Fibroblast of lung (primary cell): ENCODE data around the gene GSDMA. TPM values are rescaled to one million over a fixed set of nuclear protein-coding genes. Genes with fewer than 3 reads are reported as not detected.

Experiments
- DNase-seq, 2 donors: peaks; one replicate each; pipeline versions ENCODE4 v3.0.0 to v3.0.0-alpha.2; 2010; ENCODE audit warnings: low read depth in 2 of 2
- H2AFZ ChIP-seq: 2 replicates; pipeline ENCODE4 v1.5.1; 2012; ENCODE audit warnings: low read length, control low read depth, inconsistent platforms
- H3K27ac ChIP-seq: 2 replicates; pipeline ENCODE4 v1.5.1; 2011; ENCODE audit warnings: low read length, control low read depth; ENCODE audit not compliant: insufficient read depth
- H3K27me3 ChIP-seq: 2 replicates; pipeline ENCODE4 v1.5.1; 2011; ENCODE audit warnings: mild to moderate bottlenecking, low read length; ENCODE audit not compliant: control insufficient read depth, insufficient read depth
- H3K36me3 ChIP-seq: 2 replicates; pipeline ENCODE4 v1.5.1; 2011; ENCODE audit warnings: low read length; ENCODE audit not compliant: control insufficient read depth, insufficient read depth
- H3K4me1 ChIP-seq: 2 replicates; pipeline ENCODE4 v1.5.1; 2011; ENCODE audit warnings: low read length; ENCODE audit not compliant: control insufficient read depth, insufficient read depth; ENCODE audit errors: extremely low read depth
- H3K4me2 ChIP-seq: 2 replicates; pipeline ENCODE4 v1.5.1; 2011; ENCODE audit warnings: low read length, control low read depth; ENCODE audit not compliant: insufficient read depth; ENCODE audit errors: extremely low read depth
- H3K4me3 ChIP-seq, 4 experiments: fragments of 200-600 bp in 1 of 4; sonication (generic) in 1 of 4; replicated peaks in 1 of 4; 2 replicates each; pipeline ENCODE4 v1.5.1; 2011 to 2016; ENCODE audit warnings: low read length in 4 of 4, low read depth in 3 of 4, mild to moderate bottlenecking in 3 of 4, control low read depth in 2 of 4, inconsistent platforms in 1 of 4, mixed read lengths in 1 of 4; ENCODE audit not compliant: insufficient read depth in 1 of 4; ENCODE audit errors: control extremely low read depth in 1 of 4
- H3K79me2 ChIP-seq: 2 replicates; pipeline ENCODE4 v1.5.1; 2012; ENCODE audit warnings: mild to moderate bottlenecking, low read length, inconsistent platforms; ENCODE audit not compliant: control insufficient read depth, insufficient read depth
- H3K9ac ChIP-seq: 2 replicates; pipeline ENCODE4 v1.5.1; 2011; ENCODE audit warnings: mild to moderate bottlenecking, low read length, control low read depth; ENCODE audit not compliant: insufficient read depth
- H3K9me3 ChIP-seq: 2 replicates; pipeline ENCODE4 v1.5.1; 2012; ENCODE audit warnings: low read depth, low read length; ENCODE audit not compliant: control insufficient read depth, insufficient read depth
- H4K20me1 ChIP-seq: 2 replicates; pipeline ENCODE4 v1.5.1; 2011; ENCODE audit warnings: low read length; ENCODE audit not compliant: control insufficient read depth, insufficient read depth; ENCODE audit errors: extremely low read depth
- EZH2 ChIP-seq: IDR thresholded peaks from 2 replicates; pipeline ENCODE4 v1.5.1; 2012; ENCODE audit warnings: low read length, control low read depth, mild to moderate bottlenecking; ENCODE audit errors: missing control alignments
- polyA plus RNA-seq, 2 donors: library from polyadenylated mRNA; depleted of rRNA in 1 of 2; stranded (reverse) in 1 of 2; unstranded in 1 of 2; fragments of >200 nt; gene quantifications; 2 replicates each; pipeline ENCODE4 v1.2.1, GENCODE V29; 2011 to 2012; ENCODE audit warnings: missing spikeins in 1 of 2
- total RNA-seq: library from RNA; depleted of rRNA; stranded (reverse); fragments of >200 nt; gene quantifications from 2 replicates; pipeline ENCODE4 v1.2.1, GENCODE V29; 2014
- TF ChIP-seq, protein P1 (sequence below), 2 donors: IDR thresholded peaks in 1 of 2; conservative IDR thresholded peaks in 1 of 2; 1 replicate in 1 of 2; 2 replicates in 1 of 2; pipeline ENCODE4 v1.5.1; 2011 to 2012; ENCODE audit warnings: low read length in 2 of 2, control low read depth in 1 of 2, inconsistent platforms in 1 of 2, low read depth in 1 of 2, mild to moderate bottlenecking in 1 of 2

The GSDMA gene
- total and polyA plus RNA-seq, 2 donors (not counting 1 experiment from before 2014, with no cell fraction given), result not detected

DNA sequence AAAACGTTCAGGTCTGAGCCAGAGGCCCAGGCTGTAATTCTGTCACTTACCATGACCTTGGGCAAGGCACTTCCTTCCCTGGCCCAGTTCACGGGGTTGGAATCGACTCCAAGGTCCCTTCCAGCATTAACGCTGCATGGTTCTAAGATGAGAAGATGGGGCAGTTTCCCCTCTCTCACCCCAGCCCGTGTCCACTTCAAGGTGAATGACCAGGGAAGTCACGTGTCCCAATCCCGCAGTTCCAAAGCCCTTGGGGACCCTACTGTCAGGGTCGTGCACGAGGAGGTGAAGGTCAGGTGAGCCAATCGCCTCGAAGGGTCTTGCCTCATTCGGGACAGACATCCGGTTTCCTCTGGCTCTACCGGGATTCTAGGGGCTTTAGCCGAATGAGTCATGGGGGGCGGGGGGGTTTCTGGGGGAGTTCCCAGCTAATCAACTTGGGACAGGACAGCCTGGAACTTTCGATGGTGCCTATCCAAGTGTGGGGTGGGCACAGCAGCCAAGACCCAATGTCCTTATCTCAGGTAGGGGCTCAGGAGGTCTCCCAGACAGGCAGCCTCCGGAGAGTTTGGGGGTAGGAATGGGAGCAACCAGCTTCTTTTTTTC is 51.7 kb downstream of the GSDMA start:
- Histone ChIP-seq H3K27me3 (no peaks in the 10 kb centered on the region), H2AFZ (peak overlapping the region; percentile 17), H3K79me2 (no peaks in the 10 kb centered on the region), H3K4me2 (no peak overlapping the region), H3K4me3 (no peak overlapping the region), H3K27ac (no peak overlapping the region), H3K9ac (no peak overlapping the region), H4K20me1 (no peaks in the 10 kb centered on the region), H3K36me3 (no peaks in the 10 kb centered on the region), H3K9me3 (no peaks in the 10 kb centered on the region), H3K4me1 (peaks cover 12% of the 10 kb centered on the region)
- no peak for DNase-seq
- no peak for TF ChIP-seq EZH2
- TF ChIP-seq, protein P1, sequence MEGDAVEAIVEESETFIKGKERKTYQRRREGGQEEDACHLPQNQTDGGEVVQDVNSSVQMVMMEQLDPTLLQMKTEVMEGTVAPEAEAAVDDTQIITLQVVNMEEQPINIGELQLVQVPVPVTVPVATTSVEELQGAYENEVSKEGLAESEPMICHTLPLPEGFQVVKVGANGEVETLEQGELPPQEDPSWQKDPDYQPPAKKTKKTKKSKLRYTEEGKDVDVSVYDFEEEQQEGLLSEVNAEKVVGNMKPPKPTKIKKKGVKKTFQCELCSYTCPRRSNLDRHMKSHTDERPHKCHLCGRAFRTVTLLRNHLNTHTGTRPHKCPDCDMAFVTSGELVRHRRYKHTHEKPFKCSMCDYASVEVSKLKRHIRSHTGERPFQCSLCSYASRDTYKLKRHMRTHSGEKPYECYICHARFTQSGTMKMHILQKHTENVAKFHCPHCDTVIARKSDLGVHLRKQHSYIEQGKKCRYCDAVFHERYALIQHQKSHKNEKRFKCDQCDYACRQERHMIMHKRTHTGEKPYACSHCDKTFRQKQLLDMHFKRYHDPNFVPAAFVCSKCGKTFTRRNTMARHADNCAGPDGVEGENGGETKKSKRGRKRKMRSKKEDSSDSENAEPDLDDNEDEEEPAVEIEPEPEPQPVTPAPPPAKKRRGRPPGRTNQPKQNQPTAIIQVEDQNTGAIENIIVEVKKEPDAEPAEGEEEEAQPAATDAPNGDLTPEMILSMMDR (conservative IDR thresholded peaks at IDR 0.05 in 1 of 2, IDR thresholded peaks at IDR 0.05 in 1 of 2; ENCODE audit: low read depth in 1 of 2, low read length in 2 of 2), result no peak

DNA sequence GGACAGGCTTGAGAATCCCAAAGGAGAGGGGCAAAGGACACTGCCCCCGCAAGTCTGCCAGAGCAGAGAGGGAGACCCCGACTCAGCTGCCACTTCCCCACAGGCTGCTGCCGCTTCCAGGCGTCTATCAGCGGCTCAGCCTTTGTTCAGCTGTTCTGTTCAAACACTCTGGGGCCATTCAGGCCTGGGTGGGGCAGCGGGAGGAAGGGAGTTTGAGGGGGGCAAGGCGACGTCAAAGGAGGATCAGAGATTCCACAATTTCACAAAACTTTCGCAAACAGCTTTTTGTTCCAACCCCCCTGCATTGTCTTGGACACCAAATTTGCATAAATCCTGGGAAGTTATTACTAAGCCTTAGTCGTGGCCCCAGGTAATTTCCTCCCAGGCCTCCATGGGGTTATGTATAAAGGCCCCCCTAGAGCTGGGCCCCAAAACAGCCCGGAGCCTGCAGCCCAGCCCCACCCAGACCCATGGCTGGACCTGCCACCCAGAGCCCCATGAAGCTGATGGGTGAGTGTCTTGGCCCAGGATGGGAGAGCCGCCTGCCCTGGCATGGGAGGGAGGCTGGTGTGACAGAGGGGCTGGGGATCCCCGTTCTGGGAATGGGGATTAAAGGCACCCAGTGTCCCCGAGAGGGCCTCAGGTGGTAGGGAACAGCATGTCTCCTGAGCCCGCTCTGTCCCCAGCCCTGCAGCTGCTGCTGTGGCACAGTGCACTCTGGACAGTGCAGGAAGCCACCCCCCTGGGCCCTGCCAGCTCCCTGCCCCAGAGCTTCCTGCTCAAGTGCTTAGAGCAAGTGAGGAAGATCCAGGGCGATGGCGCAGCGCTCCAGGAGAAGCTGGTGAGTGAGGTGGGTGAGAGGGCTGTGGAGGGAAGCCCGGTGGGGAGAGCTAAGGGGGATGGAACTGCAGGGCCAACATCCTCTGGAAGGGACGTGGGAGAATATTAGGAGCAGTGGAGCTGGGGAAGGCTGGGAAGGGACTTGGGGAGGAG is 52.5 kb downstream of the GSDMA start, which contains the start of gene CSF3:
TSS of gene CSF3 (plus strand) at position 436 of the 993 bp plus-strand sequence. CDS start at position 471, 35 bp downstream.
- Histone ChIP-seq H3K9ac (no peak within 1 kb of the TSS), H3K79me2 (no peaks in the 10 kb centered on the region), H3K27me3 (no peaks in the 10 kb centered on the region), H3K4me3 (no peak within 1 kb of the TSS), H3K9me3 (no peaks in the 10 kb centered on the region), H3K4me2 (no peak within 1 kb of the TSS), H2AFZ (peak within 1 kb of the TSS; percentile 17), H3K4me1 (peaks cover 15% of the 10 kb centered on the region), H3K27ac (no peak within 1 kb of the TSS), H4K20me1 (no peaks in the 10 kb centered on the region), H3K36me3 (peaks cover 7% of the 10 kb centered on the region)
- DNase-seq, result peak in 1 of 2 donors; percentile 41
- no peak for TF ChIP-seq EZH2
- TF ChIP-seq, protein P1 (conservative IDR thresholded peaks at IDR 0.05 in 1 of 2, IDR thresholded peaks at IDR 0.05 in 1 of 2; ENCODE audit: low read depth in 1 of 2, low read length in 2 of 2), result no peak
